PC-3 (cell line): ENCODE measurements around the gene GTF3C5.

Experiments used
- EZH2 ChIP-seq: fragments of 300-600 bp; sonication (generic); IDR thresholded peaks from one replicate; pipeline ENCODE4 v1.6.1; 2017; ENCODE audit warnings: antibody characterized with exemption, mild to moderate bottlenecking, low read length; ENCODE audit not compliant: unreplicated experiment
- TF ChIP-seq, protein P1 (sequence below): fragments of 300-600 bp; sonication (generic); conservative IDR thresholded peaks from 2 replicates; pipeline ENCODE4 v1.5.1; 2017; ENCODE audit warnings: antibody characterized with exemption, low read depth, mild to moderate bottlenecking, low read length

DNA sequence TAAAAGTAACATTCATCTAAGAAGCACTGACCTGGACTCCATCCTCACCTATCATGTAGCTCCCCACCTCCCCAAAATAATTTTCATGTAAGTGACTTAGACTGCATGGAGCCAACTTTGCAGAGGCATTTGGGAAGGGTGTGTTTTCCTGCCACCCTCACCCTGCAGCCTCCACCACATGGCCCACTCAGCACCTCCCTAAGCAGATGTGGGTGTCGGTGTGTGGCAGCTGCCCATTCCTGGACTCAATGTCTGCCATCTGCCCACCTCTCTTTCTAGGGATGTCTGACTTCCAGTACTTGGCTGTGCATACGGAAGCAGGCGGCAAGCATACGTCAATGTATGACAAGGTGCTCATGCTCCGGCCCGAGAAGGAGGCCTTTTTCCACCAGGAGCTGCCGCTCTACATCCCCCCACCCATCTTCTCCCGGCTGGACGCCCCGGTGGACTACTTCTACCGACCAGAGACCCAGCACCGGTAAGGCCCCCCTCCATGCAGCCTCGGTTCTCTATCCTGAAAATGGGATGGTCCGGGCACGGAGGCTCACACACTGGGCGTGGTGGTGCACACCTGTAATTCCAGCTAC lies 12.7 kb downstream of the GTF3C5 start:
- TF ChIP-seq, protein P1, sequence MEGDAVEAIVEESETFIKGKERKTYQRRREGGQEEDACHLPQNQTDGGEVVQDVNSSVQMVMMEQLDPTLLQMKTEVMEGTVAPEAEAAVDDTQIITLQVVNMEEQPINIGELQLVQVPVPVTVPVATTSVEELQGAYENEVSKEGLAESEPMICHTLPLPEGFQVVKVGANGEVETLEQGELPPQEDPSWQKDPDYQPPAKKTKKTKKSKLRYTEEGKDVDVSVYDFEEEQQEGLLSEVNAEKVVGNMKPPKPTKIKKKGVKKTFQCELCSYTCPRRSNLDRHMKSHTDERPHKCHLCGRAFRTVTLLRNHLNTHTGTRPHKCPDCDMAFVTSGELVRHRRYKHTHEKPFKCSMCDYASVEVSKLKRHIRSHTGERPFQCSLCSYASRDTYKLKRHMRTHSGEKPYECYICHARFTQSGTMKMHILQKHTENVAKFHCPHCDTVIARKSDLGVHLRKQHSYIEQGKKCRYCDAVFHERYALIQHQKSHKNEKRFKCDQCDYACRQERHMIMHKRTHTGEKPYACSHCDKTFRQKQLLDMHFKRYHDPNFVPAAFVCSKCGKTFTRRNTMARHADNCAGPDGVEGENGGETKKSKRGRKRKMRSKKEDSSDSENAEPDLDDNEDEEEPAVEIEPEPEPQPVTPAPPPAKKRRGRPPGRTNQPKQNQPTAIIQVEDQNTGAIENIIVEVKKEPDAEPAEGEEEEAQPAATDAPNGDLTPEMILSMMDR, result no peak
- TF ChIP-seq EZH2, result no peak
